GM08714 (cell line): ENCODE results near the gene LRRC71.
"Not testable (repeated sequence)": the region's sequence is repeated elsewhere in the genome, so short reads cannot be mapped to it uniquely, and the experiment has no call there.

ENCODE experiments used
- H3K4me3 ChIP-seq: fragments of 200-500 bp; sonication (Bioruptor generic); 2 replicates; pipeline ENCODE4 v1.5.1; 2014; ENCODE audit warnings: mild to moderate bottlenecking, low read length, inconsistent platforms
- ZNF274 ChIP-seq: IDR thresholded peaks from 2 replicates; pipeline ENCODE4 v1.6.1; 2012; ENCODE audit warnings: mild to moderate bottlenecking, low read depth, low read length

LRRC71 gene

GRCh38 chr1:156923670-156924477 is 3.4 kb downstream of the LRRC71 start:
- no peak overlapping the region for H3K4me3 ChIP-seq
- TF ChIP-seq ZNF274 = no peak

- H3K4me3 ChIP-seq = no peak overlapping the region
- no peak for TF ChIP-seq ZNF274
These were observed 4.2 kb downstream of the LRRC71 start for GRCh38 chr1:156924478-156925153.

GRCh38 chr1:156925154-156926010 is 5.0 kb downstream of the LRRC71 start:
- no peak overlapping the region for H3K4me3 ChIP-seq
- no peak for TF ChIP-seq ZNF274

- no peak for TF ChIP-seq ZNF274
- no peak overlapping the region for H3K4me3 ChIP-seq
These were observed 5.7 kb downstream of the LRRC71 start for GRCh38 chr1:156926175-156926574.

GRCh38 chr1:156926695-156927094 is 6.3 kb downstream of the LRRC71 start:
- not testable (repeated sequence) for H3K4me3 ChIP-seq

GRCh38 chr1:156927215-156928042 is 7.0 kb downstream of the LRRC71 start:
- TF ChIP-seq ZNF274 = no peak
- H3K4me3 ChIP-seq = no peak overlapping the region

- TF ChIP-seq ZNF274 = no peak
- H3K4me3 ChIP-seq = no peak overlapping the region
These were observed 7.7 kb downstream of the LRRC71 start for GRCh38 chr1:156928043-156928602.

GRCh38 chr1:156929596-156930238 is 9.3 kb downstream of the LRRC71 start:
- H3K4me3 ChIP-seq = no peak overlapping the region
- no peak for TF ChIP-seq ZNF274

GRCh38 chr1:156930483-156930882 is 10.1 kb downstream of the LRRC71 start:
- no peak for TF ChIP-seq ZNF274

GRCh38 chr1:156931211-156931952 is 10.9 kb downstream of the LRRC71 start:
- H3K4me3 ChIP-seq = no peak overlapping the region
- no peak for TF ChIP-seq ZNF274

More at GRCh38 chr1:156930483-156930882, 10.1 kb downstream of the LRRC71 start:
- no peak overlapping the region for H3K4me3 ChIP-seq

GRCh38 chr1:156931974-156932710 is 11.7 kb downstream of the LRRC71 start:
- TF ChIP-seq ZNF274 = no peak
- H3K4me3 ChIP-seq = no peak overlapping the region

GRCh38 chr1:156933136-156933535 is 12.7 kb downstream of the LRRC71 start:
- no peak for TF ChIP-seq ZNF274

More at GRCh38 chr1:156933136-156933535, 12.7 kb downstream of the LRRC71 start:
- no peak overlapping the region for H3K4me3 ChIP-seq
